Fibroblast of villous mesenchyme (primary cell): Measurements from ENCODE around the gene RCAN2. TPM values are rescaled to one million over a fixed set of nuclear protein-coding genes. Genes with fewer than 3 reads are reported as not detected.

Experiments used
- DNase-seq: peaks from one replicate; pipeline ENCODE4 v3.0.0-alpha.2; 2010; ENCODE audit warnings: low read depth
- H3K4me3 ChIP-seq: 2 replicates; pipeline ENCODE4 v1.5.1; 2011; ENCODE audit warnings: low read depth, mild to moderate bottlenecking, low read length
- CTCF ChIP-seq: IDR thresholded peaks from 2 replicates; pipeline ENCODE4 v1.5.1; 2012; ENCODE audit warnings: low read depth, mild to moderate bottlenecking, low read length; ENCODE audit not compliant: insufficient read depth
- total RNA-seq: library from RNA; depleted of rRNA; stranded (reverse); fragments of >200 nt; gene quantifications from 2 replicates; pipeline ENCODE4 v1.2.3, GENCODE V29; 2012

Gene RCAN2
- total RNA-seq, 1 donor = 1.7 TPM

DNA sequence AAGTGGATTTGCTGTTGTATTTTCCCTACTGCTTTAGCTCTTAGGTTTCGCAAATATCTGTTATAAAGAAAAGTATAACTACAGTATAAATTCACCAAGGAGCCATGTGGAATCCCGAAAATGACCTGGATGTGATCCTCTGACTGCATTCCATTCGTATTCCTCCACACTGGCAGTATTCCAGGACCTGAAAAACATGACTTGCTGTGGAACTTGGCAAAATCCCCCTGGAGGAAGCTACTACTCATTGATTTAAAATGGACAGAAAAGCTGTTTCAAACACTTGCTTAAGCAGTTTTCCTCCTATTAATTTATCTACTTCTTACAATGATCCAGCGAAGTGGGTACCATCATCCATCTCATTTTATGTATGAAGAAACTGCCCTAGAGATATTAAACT lies 307.1 kb downstream of the RCAN2 start:
- peak; percentile 57 for DNase-seq

GRCh38 chr6:46175976-46176375 lies 315.3 kb downstream of the RCAN2 start:
- no peak for TF ChIP-seq CTCF
- no peak for DNase-seq
- H3K4me3 ChIP-seq = no peak overlapping the region

More for the DNA sequence above, 307.1 kb downstream of the RCAN2 start:
- H3K4me3 ChIP-seq = no peak overlapping the region
- no peak for TF ChIP-seq CTCF

GRCh38 chr6:46175446-46175845 lies 315.8 kb downstream of the RCAN2 start:
- DNase-seq = no peak
- H3K4me3 ChIP-seq = no peak overlapping the region
- no peak for TF ChIP-seq CTCF

GRCh38 chr6:46174904-46175303 lies 316.3 kb downstream of the RCAN2 start:
- no peak for DNase-seq
- H3K4me3 ChIP-seq = no peak overlapping the region
- no peak for TF ChIP-seq CTCF

GRCh38 chr6:46172176-46172575 lies 319.1 kb downstream of the RCAN2 start:
- no peak overlapping the region for H3K4me3 ChIP-seq
- TF ChIP-seq CTCF = no peak
- DNase-seq = no peak

Other genes starting within 250 kb of the RCAN2 start
- 2.6 TPM in 2 replicates for gene CYP39A1, start 161.4 kb upstream of the RCAN2 start, total RNA-seq
- gene SLC25A27, start 161.5 kb upstream of the RCAN2 start, total RNA-seq = 2.6 and 6.5 TPM in 2 replicates
- gene TDRD6, start 196.4 kb upstream of the RCAN2 start, total RNA-seq = under 0.01 TPM in 2 replicates
- gene PLA2G7, start 243.9 kb upstream of the RCAN2 start, total RNA-seq = not detected in 2 replicates